ENCODE results near the gene KRTAP9-2.
"Not testable (repeated sequence)": the region's sequence is repeated elsewhere in the genome, so short reads cannot be mapped to it uniquely, and the experiment has no call there.

Gene KRTAP9-2

GRCh38 chr17:41199421-41200078 is 26.9 kb upstream of the KRTAP9-2 start:
- Histone ChIP-seq H3K4me1 (ENCODE audit: insufficient read depth, low read length) (no peaks in the 10 kb centered on the region), H3K9me3 (ENCODE audit: low read length) (no peaks in the 10 kb centered on the region), H3K4me3 (ENCODE audit: low read depth in 1 of 2, low read length in 2 of 2) (no peak overlapping the region), H3K27me3 (ENCODE audit: control insufficient read depth in 1 of 2, insufficient read depth in 2 of 2, low read length in 2 of 2) (no peaks in the 10 kb centered on the region), H3K36me3 (ENCODE audit: insufficient read depth, low read length) (no peaks in the 10 kb centered on the region), H3K27ac (ENCODE audit: low read depth, low read length) (no peak overlapping the region), H3K9ac (ENCODE audit: low read length) (no peak overlapping the region)

DNA sequence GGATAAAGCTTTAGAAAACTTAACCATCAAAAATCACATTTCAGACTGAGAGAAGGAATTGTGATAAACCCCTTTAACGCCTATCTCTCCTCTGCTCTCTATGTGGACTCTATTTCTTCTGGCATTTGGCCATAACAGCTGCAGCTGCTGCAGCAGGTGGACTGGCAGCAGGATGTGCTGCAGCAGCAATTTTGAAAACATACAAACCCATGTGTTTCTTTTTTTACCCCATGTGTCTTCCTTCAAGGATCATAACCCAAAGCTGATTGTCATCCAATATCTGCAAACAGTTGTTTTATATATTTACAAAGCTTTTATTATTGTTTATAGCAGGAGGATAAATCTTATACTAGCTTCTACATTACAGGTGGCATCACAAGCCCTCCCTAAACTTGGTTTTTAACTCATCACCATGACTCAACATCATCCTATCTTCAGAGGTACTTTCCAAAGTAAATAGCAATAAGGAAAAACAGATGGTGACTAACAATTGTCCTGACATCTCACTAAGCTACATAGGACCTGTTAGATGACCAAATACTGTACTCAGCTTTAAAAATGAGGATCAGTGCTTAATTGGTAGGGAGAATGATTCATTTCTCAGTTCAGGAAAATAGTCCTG is 14.5 kb upstream of the KRTAP9-2 start:
- H3K4me3 ChIP-seq (ENCODE audit: low read depth in 1 of 2, low read length in 2 of 2): no peak overlapping the region
- H3K4me1 ChIP-seq (ENCODE audit: insufficient read depth, low read length): no peaks in the 10 kb centered on the region
- no peak overlapping the region for H3K9ac ChIP-seq (ENCODE audit: low read length)
- no peaks in the 10 kb centered on the region for H3K36me3 ChIP-seq (ENCODE audit: insufficient read depth, low read length)
- H3K27me3 ChIP-seq (ENCODE audit: control insufficient read depth in 1 of 2, insufficient read depth in 2 of 2, low read length in 2 of 2): peaks cover 0 to 4% of the 10 kb centered on the region in 2 donors
- no peak overlapping the region for H3K27ac ChIP-seq (ENCODE audit: low read depth, low read length)
- no peaks in the 10 kb centered on the region for H3K9me3 ChIP-seq (ENCODE audit: low read length)

DNA sequence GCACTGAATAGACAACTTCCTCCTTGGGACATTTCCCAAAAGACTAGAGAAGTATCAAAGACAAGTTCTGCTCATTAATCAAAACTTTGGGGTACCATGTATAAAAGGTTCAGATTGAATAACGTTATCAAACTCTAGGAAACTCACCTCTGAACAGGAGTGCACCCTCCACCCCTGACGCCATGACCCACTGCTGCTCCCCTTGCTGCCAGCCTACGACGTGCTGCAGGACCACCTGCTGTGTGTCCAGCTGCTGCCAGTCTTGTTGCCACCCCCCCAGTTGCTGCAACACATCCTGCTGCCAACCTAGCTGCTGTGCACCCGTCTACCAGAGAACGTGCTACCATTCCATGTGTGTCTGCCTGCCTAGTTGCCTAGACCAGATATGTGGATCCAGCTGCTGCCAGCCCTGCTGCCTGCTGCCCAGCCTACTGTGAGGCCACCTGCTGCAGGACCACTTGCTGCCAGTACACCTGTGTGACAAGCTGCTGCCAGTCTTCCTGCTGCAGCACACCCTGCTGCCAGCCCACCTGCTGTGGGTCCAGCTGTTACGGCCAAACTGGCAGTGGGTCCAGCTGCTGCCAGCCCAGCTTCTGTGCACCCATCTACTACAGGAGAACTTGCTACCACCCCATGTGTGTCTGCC is 13.8 kb upstream of the KRTAP9-2 start:
- Histone ChIP-seq H3K36me3 (ENCODE audit: insufficient read depth, low read length) (no peaks in the 10 kb centered on the region), H3K4me3 (ENCODE audit: low read depth in 1 of 2, low read length in 2 of 2) (no peak overlapping the region), H3K27me3 (ENCODE audit: control insufficient read depth in 1 of 2, insufficient read depth in 2 of 2, low read length in 2 of 2) (peaks cover 0 to 4% of the 10 kb centered on the region in 2 donors), H3K27ac (ENCODE audit: low read depth, low read length) (no peak overlapping the region), H3K9ac (ENCODE audit: low read length) (no peak overlapping the region), H3K9me3 (ENCODE audit: low read length) (no peaks in the 10 kb centered on the region), H3K4me1 (ENCODE audit: insufficient read depth, low read length) (no peaks in the 10 kb centered on the region)

GRCh38 chr17:41215681-41216080 is 10.8 kb upstream of the KRTAP9-2 start:
- no peak overlapping the region for H3K4me3 ChIP-seq (ENCODE audit: low read depth in 1 of 2, low read length in 2 of 2)
- no peak overlapping the region for H3K27ac ChIP-seq (ENCODE audit: low read depth, low read length)
- H3K27me3 ChIP-seq (ENCODE audit: control insufficient read depth in 1 of 2, insufficient read depth in 2 of 2, low read length in 2 of 2): no peaks in the 10 kb centered on the region
- H3K4me1 ChIP-seq (ENCODE audit: insufficient read depth, low read length): no peaks in the 10 kb centered on the region
- no peaks in the 10 kb centered on the region for H3K36me3 ChIP-seq (ENCODE audit: insufficient read depth, low read length)
- no peaks in the 10 kb centered on the region for H3K9me3 ChIP-seq (ENCODE audit: low read length)
- H3K9ac ChIP-seq (ENCODE audit: low read length): no peak overlapping the region

DNA sequence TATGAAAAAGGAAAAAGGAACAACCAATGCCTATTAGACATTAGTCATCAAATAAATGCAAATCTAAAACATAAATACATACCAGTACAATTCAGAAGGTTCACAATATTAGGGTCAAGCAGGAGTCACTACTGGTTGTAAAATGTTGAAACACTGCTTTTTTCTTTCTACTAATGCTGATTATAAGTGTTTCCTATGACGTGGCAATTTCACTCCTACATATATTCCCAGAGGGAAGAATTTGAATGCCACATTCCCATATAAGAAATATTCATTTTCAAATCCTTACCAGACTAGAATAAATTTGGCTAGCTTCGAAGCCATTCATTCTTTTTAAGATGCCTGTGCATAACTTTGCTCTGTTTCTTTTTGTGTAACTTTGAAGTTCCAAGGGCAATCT is 2.6 kb upstream of the KRTAP9-2 start:
- Histone ChIP-seq H3K36me3 (ENCODE audit: insufficient read depth, low read length) (no peaks in the 10 kb centered on the region), H3K9ac (ENCODE audit: low read length) (no peak overlapping the region), H3K27me3 (ENCODE audit: control insufficient read depth in 1 of 2, insufficient read depth in 2 of 2, low read length in 2 of 2) (no peaks in the 10 kb centered on the region), H3K9me3 (ENCODE audit: low read length) (no peaks in the 10 kb centered on the region), H3K27ac (ENCODE audit: low read depth, low read length) (no peak overlapping the region), H3K4me3 (ENCODE audit: low read depth in 1 of 2, low read length in 2 of 2) (no peak overlapping the region), H3K4me1 (ENCODE audit: insufficient read depth, low read length) (no peaks in the 10 kb centered on the region)

GRCh38 chr17:41226051-41226450 is 397 bp upstream of the KRTAP9-2 start:
- Histone ChIP-seq H3K27ac (ENCODE audit: low read depth, low read length) (no peak overlapping the region), H3K9ac (ENCODE audit: low read length) (no peak overlapping the region), H3K9me3 (ENCODE audit: low read length) (no peaks in the 10 kb centered on the region), H3K36me3 (ENCODE audit: insufficient read depth, low read length) (no peaks in the 10 kb centered on the region), H3K27me3 (ENCODE audit: control insufficient read depth in 1 of 2, insufficient read depth in 2 of 2, low read length in 2 of 2) (no peaks in the 10 kb centered on the region), H3K4me3 (ENCODE audit: low read depth in 1 of 2, low read length in 2 of 2) (no peak overlapping the region), H3K4me1 (ENCODE audit: insufficient read depth, low read length) (no peaks in the 10 kb centered on the region)

GRCh38 chr17:41230094-41230493 is 3.6 kb downstream of the KRTAP9-2 start:
- H3K36me3 ChIP-seq (ENCODE audit: insufficient read depth, low read length): no peaks in the 10 kb centered on the region
- H3K9ac ChIP-seq (ENCODE audit: low read length): no peak overlapping the region
- no peak overlapping the region for H3K27ac ChIP-seq (ENCODE audit: low read depth, low read length)
- H3K4me3 ChIP-seq (ENCODE audit: low read depth in 1 of 2, low read length in 2 of 2): no peak overlapping the region
- H3K27me3 ChIP-seq (ENCODE audit: control insufficient read depth in 1 of 2, insufficient read depth in 2 of 2, low read length in 2 of 2): no peaks in the 10 kb centered on the region
- H3K4me1 ChIP-seq (ENCODE audit: insufficient read depth, low read length): no peaks in the 10 kb centered on the region
- H3K9me3 ChIP-seq (ENCODE audit: low read length): no peaks in the 10 kb centered on the region

GRCh38 chr17:41231731-41232130 is 5.3 kb downstream of the KRTAP9-2 start:
- H3K4me1 ChIP-seq (ENCODE audit: insufficient read depth, low read length): no peaks in the 10 kb centered on the region
- no peaks in the 10 kb centered on the region for H3K9me3 ChIP-seq (ENCODE audit: low read length)
- H3K36me3 ChIP-seq (ENCODE audit: insufficient read depth, low read length): no peaks in the 10 kb centered on the region
- no peak overlapping the region for H3K4me3 ChIP-seq (ENCODE audit: low read depth in 1 of 2, low read length in 2 of 2)
- H3K9ac ChIP-seq (ENCODE audit: low read length): no peak overlapping the region
- H3K27ac ChIP-seq (ENCODE audit: low read depth, low read length): no peak overlapping the region
- H3K27me3 ChIP-seq (ENCODE audit: control insufficient read depth in 1 of 2, insufficient read depth in 2 of 2, low read length in 2 of 2): no peaks in the 10 kb centered on the region

- H3K9ac ChIP-seq (ENCODE audit: low read length); H3K4me1 ChIP-seq (ENCODE audit: insufficient read depth, low read length); H3K27me3 ChIP-seq (ENCODE audit: control insufficient read depth in 1 of 2, insufficient read depth in 2 of 2, low read length in 2 of 2); H3K4me3 ChIP-seq (ENCODE audit: low read depth in 1 of 2, low read length in 2 of 2); H3K27ac ChIP-seq (ENCODE audit: low read depth, low read length); H3K9me3 ChIP-seq (ENCODE audit: low read length); H3K36me3 ChIP-seq (ENCODE audit: insufficient read depth, low read length): not testable (repeated sequence)
Observed at GRCh38 chr17:41232399-41233105, 6.1 kb downstream of the KRTAP9-2 start, which contains the start of gene KRTAP9-3. Gene KRTAP9-3, plus strand, starts transcription at chr17:41232449. Its CDS starts 53 bp downstream, at chr17:41232502.

DNA sequence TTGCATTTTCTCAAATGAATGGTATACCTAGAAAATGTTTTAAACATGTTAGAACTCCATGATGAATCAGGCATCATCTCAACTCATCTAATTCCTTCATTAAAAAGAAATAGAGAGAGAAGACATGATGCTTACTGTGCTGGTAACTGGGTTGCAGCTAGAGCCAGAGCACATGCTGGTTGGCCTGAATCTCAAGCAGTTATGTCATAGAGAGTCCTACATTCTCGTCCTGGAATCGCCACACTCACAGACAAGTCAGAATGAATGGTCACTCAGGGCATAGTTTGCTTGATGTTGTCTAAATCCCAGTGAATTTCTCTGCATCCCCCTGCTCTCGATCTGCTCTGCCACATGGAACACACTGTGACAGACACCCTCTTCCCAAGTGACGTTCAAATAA is 10.7 kb downstream of the KRTAP9-2 start:
- H3K9me3 ChIP-seq (ENCODE audit: low read length): not testable (repeated sequence)

DNA sequence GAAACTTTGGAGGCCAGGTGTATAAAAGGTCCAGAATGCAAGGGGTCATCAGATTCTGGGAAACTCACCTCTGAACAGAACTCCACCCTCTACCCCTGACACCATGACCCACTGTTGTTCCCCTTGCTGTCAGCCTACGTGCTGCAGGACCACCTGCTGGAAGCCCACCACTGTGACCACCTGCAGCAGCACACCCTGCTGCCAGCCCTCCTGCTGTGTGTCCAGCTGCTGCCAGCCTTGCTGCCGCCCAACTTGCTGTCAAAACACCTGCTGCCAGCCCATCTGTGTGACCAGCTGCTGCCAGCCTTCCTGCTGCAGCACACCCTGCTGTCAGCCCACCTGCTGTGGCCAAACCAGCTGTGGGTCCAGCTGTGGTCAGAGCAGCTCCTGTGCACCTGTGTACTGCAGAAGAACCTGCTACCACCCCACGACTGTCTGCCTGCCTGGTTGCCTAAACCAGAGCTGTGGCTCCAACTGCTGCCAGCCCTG is 11.5 kb downstream of the KRTAP9-2 start, which contains the start of gene KRTAP9-8:
TSS of gene KRTAP9-8 (plus strand) at position 51 of the 489 bp plus-strand sequence. CDS start at position 104, 53 bp downstream.
- not testable (repeated sequence) for H3K4me1 ChIP-seq (ENCODE audit: insufficient read depth, low read length); H3K4me3 ChIP-seq (ENCODE audit: low read depth in 1 of 2, low read length in 2 of 2); H3K9ac ChIP-seq (ENCODE audit: low read length); H3K36me3 ChIP-seq (ENCODE audit: insufficient read depth, low read length); H3K27me3 ChIP-seq (ENCODE audit: control insufficient read depth in 1 of 2, insufficient read depth in 2 of 2, low read length in 2 of 2); H3K9me3 ChIP-seq (ENCODE audit: low read length); H3K27ac ChIP-seq (ENCODE audit: low read depth, low read length)

More for the DNA sequence above, 10.7 kb downstream of the KRTAP9-2 start:
- H3K4me1 ChIP-seq (ENCODE audit: insufficient read depth, low read length); H3K4me3 ChIP-seq (ENCODE audit: low read depth in 1 of 2, low read length in 2 of 2); H3K27ac ChIP-seq (ENCODE audit: low read depth, low read length); H3K27me3 ChIP-seq (ENCODE audit: control insufficient read depth in 1 of 2, insufficient read depth in 2 of 2, low read length in 2 of 2); H3K36me3 ChIP-seq (ENCODE audit: insufficient read depth, low read length); H3K9ac ChIP-seq (ENCODE audit: low read length): not testable (repeated sequence)

Measured in muscle layer of colon (tissue), 2 donors.